ENCODE results near the gene LCE3E. TPM values are rescaled to one million over a fixed set of nuclear protein-coding genes. Genes with fewer than 3 reads are reported as not detected.

LCE3E gene
- total RNA-seq, result not detected

DNA sequence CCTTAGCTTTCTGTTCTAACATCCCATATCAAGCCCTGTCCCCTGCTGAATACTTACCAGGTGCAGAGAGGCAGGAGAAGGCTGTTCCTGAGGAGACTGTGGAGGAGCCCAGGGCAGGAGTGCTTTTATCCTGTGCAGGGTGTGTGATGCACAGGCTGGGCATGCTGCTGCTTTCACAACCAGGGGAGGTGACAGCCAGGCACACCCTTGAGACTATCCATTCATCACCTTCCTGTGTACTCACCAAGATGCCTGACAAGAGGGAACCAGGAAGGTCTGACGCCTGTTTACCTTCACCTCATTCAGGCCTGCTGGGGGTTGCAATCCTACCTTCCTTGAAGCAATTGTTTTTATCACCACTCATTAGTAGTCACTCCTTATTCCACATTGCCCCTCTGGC lies at the start of gene LCE3E:
Gene LCE3E (minus strand): TSS at position 100 of the 400 bp plus-strand sequence. CDS start 572 bp downstream, outside the sequence.
- Mint-ChIP-seq H3K36me3 (ENCODE audit: low read depth) (no peaks in the 10 kb centered on the region), H3K27ac (no peak within 1 kb of the TSS), H3K9me3 (peaks cover 8% of the 10 kb centered on the region), H3K4me1 (ENCODE audit: low read depth) (no peaks in the 10 kb centered on the region), H3K27me3 (peaks cover 21% of the 10 kb centered on the region), H3K4me3 (no peak within 1 kb of the TSS)
- TF ChIP-seq, protein P1, sequence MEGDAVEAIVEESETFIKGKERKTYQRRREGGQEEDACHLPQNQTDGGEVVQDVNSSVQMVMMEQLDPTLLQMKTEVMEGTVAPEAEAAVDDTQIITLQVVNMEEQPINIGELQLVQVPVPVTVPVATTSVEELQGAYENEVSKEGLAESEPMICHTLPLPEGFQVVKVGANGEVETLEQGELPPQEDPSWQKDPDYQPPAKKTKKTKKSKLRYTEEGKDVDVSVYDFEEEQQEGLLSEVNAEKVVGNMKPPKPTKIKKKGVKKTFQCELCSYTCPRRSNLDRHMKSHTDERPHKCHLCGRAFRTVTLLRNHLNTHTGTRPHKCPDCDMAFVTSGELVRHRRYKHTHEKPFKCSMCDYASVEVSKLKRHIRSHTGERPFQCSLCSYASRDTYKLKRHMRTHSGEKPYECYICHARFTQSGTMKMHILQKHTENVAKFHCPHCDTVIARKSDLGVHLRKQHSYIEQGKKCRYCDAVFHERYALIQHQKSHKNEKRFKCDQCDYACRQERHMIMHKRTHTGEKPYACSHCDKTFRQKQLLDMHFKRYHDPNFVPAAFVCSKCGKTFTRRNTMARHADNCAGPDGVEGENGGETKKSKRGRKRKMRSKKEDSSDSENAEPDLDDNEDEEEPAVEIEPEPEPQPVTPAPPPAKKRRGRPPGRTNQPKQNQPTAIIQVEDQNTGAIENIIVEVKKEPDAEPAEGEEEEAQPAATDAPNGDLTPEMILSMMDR (IDR thresholded peaks at IDR 0.05), result no peak
- intact Hi-C loops (cut with micrococcal nuclease), result no loop called here
- DNase-seq (no peak), ATAC-seq (no peak)
- POLR2A ChIA-PET, result no interaction called here
- CTCF ChIA-PET, result no interaction called here

DNA sequence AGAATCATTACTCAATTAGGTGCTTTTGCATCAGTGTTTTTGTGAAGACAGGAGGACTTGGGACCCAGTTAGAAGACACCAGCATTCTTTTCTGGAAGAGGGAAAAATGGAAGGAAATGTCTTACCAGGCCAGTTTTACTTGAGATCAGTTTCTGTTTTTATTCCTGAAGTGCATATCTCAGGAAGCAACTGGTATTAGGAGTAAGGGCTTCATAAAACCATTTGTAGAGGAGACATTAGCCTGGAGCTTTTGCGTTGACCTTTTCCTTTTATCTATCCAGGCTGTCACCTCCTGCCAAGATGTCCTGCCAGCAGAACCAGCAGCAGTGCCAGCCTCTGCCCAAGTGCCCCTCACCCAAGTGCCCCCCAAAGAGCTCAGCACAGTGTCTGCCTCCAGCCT lies 46.9 kb upstream of the LCE3E start, which contains the start of gene LCE3B:
Gene LCE3B (plus strand): TSS at position 301 of the 400 bp plus-strand sequence. CDS start 0 bp downstream, at position 301.
- Mint-ChIP-seq H3K27me3 (no peaks in the 10 kb centered on the region), H3K36me3 (ENCODE audit: low read depth) (no peaks in the 10 kb centered on the region), H3K9me3 (peaks cover 2% of the 10 kb centered on the region), H3K4me3 (no peak within 1 kb of the TSS), H3K4me1 (ENCODE audit: low read depth) (no peaks in the 10 kb centered on the region), H3K27ac (no peak within 1 kb of the TSS)
- CTCF ChIA-PET, result no interaction called here
- DNase-seq (no peak), ATAC-seq (no peak)
- intact Hi-C loops (cut with micrococcal nuclease), result no loop called here
- POLR2A ChIA-PET, result no interaction called here
- TF ChIP-seq, protein P1 (IDR thresholded peaks at IDR 0.05), result no peak

- intact Hi-C loops (cut with micrococcal nuclease), result no loop called here
- Mint-ChIP-seq H3K4me1 (ENCODE audit: low read depth) (no peaks in the 10 kb centered on the region), H3K4me3 (no peak within 1 kb of the TSS), H3K27ac (no peak within 1 kb of the TSS), H3K27me3 (no peaks in the 10 kb centered on the region), H3K9me3 (no peaks in the 10 kb centered on the region), H3K36me3 (ENCODE audit: low read depth) (no peaks in the 10 kb centered on the region)
- ChIA-PET CTCF (no interaction called here), POLR2A (no interaction called here)
- ATAC-seq (no peak), DNase-seq (no peak)
- TF ChIP-seq, protein P1 (IDR thresholded peaks at IDR 0.05), result no peak
These were observed 33.4 kb upstream of the LCE3E start, which contains the start of gene LCE3C for GRCh38 chr1:152599934-152600333. Gene LCE3C (plus strand): TSS chr1:152600234. CDS start chr1:152600732, 498 bp downstream.

GRCh38 chr1:152596986-152597385 lies 30.4 kb upstream of the LCE3E start:
- H3K27ac Mint-ChIP-seq, result no peak overlapping the region
- intact Hi-C loops (cut with micrococcal nuclease), result no loop called here
- no peaks in the 10 kb centered on the region for H3K27me3 Mint-ChIP-seq
- H3K4me1 Mint-ChIP-seq (ENCODE audit: low read depth), result no peaks in the 10 kb centered on the region
- H3K4me3 Mint-ChIP-seq, result no peak overlapping the region
- ATAC-seq, result no peak
- TF ChIP-seq, protein P1 (IDR thresholded peaks at IDR 0.05), result no peak
- DNase-seq, result no peak
- no peaks in the 10 kb centered on the region for H3K9me3 Mint-ChIP-seq
- ChIA-PET CTCF (no interaction called here), POLR2A (no interaction called here)
- no peaks in the 10 kb centered on the region for H3K36me3 Mint-ChIP-seq (ENCODE audit: low read depth)

- no peak overlapping the region for H3K27ac Mint-ChIP-seq
- no peak overlapping the region for H3K4me3 Mint-ChIP-seq
- H3K36me3 Mint-ChIP-seq (ENCODE audit: low read depth), result no peaks in the 10 kb centered on the region
- H3K4me1 Mint-ChIP-seq (ENCODE audit: low read depth), result no peaks in the 10 kb centered on the region
- H3K27me3 Mint-ChIP-seq, result peaks cover under 1% of the 10 kb centered on the region
- TF ChIP-seq, protein P1 (IDR thresholded peaks at IDR 0.05), result no peak
- ATAC-seq (no peak), DNase-seq (no peak)
- CTCF ChIA-PET, result no interaction called here
- POLR2A ChIA-PET, result no interaction called here
- intact Hi-C loops (cut with micrococcal nuclease), result no loop called here
- H3K9me3 Mint-ChIP-seq, result no peaks in the 10 kb centered on the region
These were observed 19.0 kb upstream of the LCE3E start for GRCh38 chr1:152585586-152585985.

Data from activated CD8-positive, alpha-beta T cell treated with anti-CD3 and anti-CD28 coated beads for 36 hours (primary cell).